Naive thymus-derived CD4-positive, alpha-beta T cell (primary cell): ENCODE measurements around the gene NRXN3. TPM values are rescaled to one million over a fixed set of nuclear protein-coding genes. Genes with fewer than 3 reads are reported as not detected.

Experiments used
- ATAC-seq: fragments of 150-1000 bp; cut with Tn5 transposase; 2 replicates; pipeline ENCODE4 v1.10.0; 2021; ENCODE audit warnings: mild to moderate bottlenecking, moderate library complexity
- CTCF ChIA-PET: fragments of 350-600 bp; sonication (Branson Sonifier 250); formaldehyde crosslinking; loops from one replicate; lab custom pipeline; 2021; ENCODE audit warnings: antibody characterized with exemption; lab: Charles Lee
- POLR2A ChIA-PET: fragments of 350-600 bp; sonication (Branson Sonifier 250); formaldehyde crosslinking; loops from one replicate; lab custom pipeline; 2021; ENCODE audit warnings: antibody characterized with exemption, inconsistent platforms; lab: Charles Lee
- DNase-seq, 9 donors: peaks; one replicate each; pipeline versions ENCODE4 v3.0.0 to v3.0.0-alpha.2; 2020 to 2022; ENCODE audit warnings: mixed read lengths in 1 of 9
- H3K27ac ChIP-seq: one replicate; pipeline ENCODE4 v1.7.0; 2013; ENCODE audit warnings: mild to moderate bottlenecking, low read depth, low read length, moderate library complexity
- H3K27me3 ChIP-seq, 2 donors: one replicate each; pipeline ENCODE4 v1.7.0; 2013; ENCODE audit warnings: low read length in 2 of 2, mild to moderate bottlenecking in 2 of 2, moderate library complexity in 2 of 2; ENCODE audit not compliant: control insufficient read depth in 2 of 2, insufficient read depth in 2 of 2
- H3K36me3 ChIP-seq, 3 experiments: 1 replicate in 2 of 3; 2 replicates in 1 of 3; pipeline ENCODE4 v1.7.0; 2013; ENCODE audit warnings: low read length in 3 of 3, mild to moderate bottlenecking in 3 of 3, moderate library complexity in 1 of 3; ENCODE audit not compliant: insufficient read depth in 3 of 3, control insufficient read depth in 2 of 3
- H3K4me1 ChIP-seq, 2 donors: one replicate each; pipeline ENCODE4 v1.7.0; 2013; ENCODE audit warnings: low read length in 2 of 2, mild to moderate bottlenecking in 2 of 2, moderate library complexity in 1 of 2; ENCODE audit not compliant: control insufficient read depth in 2 of 2, insufficient read depth in 2 of 2
- H3K4me3 ChIP-seq: 2 replicates; pipeline ENCODE4 v1.7.0; 2013; ENCODE audit warnings: mild to moderate bottlenecking, low read length
- H3K9me3 ChIP-seq, 3 experiments: 1 replicate in 2 of 3; 2 replicates in 1 of 3; pipeline ENCODE4 v1.7.0; 2013; ENCODE audit warnings: low read length in 3 of 3; ENCODE audit not compliant: control insufficient read depth in 2 of 3
- H3K27ac Mint-ChIP-seq, 9 donors: one replicate each; pipeline ENCODE4 v1.8.0; 2020 to 2022; ENCODE audit warnings: mixed read lengths in 9 of 9, mild to moderate bottlenecking in 8 of 9, moderate library complexity in 5 of 9, inconsistent platforms in 2 of 9
- H3K27me3 Mint-ChIP-seq, 5 donors: one replicate each; pipeline ENCODE4 v1.8.0; 2021 to 2022; ENCODE audit warnings: mixed read lengths in 5 of 5, mild to moderate bottlenecking in 1 of 5
- H3K36me3 Mint-ChIP-seq, 5 donors: one replicate each; pipeline ENCODE4 v1.8.0; 2020 to 2022; ENCODE audit warnings: mixed read lengths in 5 of 5, mild to moderate bottlenecking in 3 of 5, inconsistent platforms in 1 of 5
- H3K4me1 Mint-ChIP-seq, 7 donors: one replicate each; pipeline ENCODE4 v1.8.0; 2020 to 2022; ENCODE audit warnings: mixed read lengths in 7 of 7, mild to moderate bottlenecking in 3 of 7, inconsistent platforms in 1 of 7
- H3K4me3 Mint-ChIP-seq, 10 donors: one replicate each; pipeline ENCODE4 v1.8.0; 2020 to 2022; ENCODE audit warnings: mild to moderate bottlenecking in 10 of 10, mixed read lengths in 10 of 10, moderate library complexity in 6 of 10, inconsistent platforms in 2 of 10
- H3K9me3 Mint-ChIP-seq, 11 donors: one replicate each; pipeline ENCODE4 v1.8.0; 2020 to 2022; ENCODE audit warnings: mixed read lengths in 11 of 11, mild to moderate bottlenecking in 4 of 11, inconsistent platforms in 1 of 11, moderate library complexity in 1 of 11
- intact Hi-C, 2 donors: fragments of 100-400 bp; cut with micrococcal nuclease; formaldehyde crosslinking; loops; one replicate each; pipeline ENCODE4 v1.15.1; 2023
- polyA plus RNA-seq, 2 donors: library from polyadenylated mRNA; unstranded; fragments of 300-500 nt; fragmentation: Illumina TruSeq; gene quantifications; one replicate each; pipeline ENCODE4 v1.2.3, GENCODE V29; 2021
- total RNA-seq, 6 experiments: library from RNA in 5 of 6; stranded (reverse) in 5 of 6; gene quantifications; 1 replicate in 5 of 6; 2 replicates in 1 of 6; pipeline ENCODE4 v1.2.3 and lab custom pipeline; 2021 to 2026

Gene NRXN3
- total RNA-seq (not detected), polyA plus RNA-seq (not detected), total RNA-seq (lab: John Stamatoyannopoulos, UW) (not detected)

DNA sequence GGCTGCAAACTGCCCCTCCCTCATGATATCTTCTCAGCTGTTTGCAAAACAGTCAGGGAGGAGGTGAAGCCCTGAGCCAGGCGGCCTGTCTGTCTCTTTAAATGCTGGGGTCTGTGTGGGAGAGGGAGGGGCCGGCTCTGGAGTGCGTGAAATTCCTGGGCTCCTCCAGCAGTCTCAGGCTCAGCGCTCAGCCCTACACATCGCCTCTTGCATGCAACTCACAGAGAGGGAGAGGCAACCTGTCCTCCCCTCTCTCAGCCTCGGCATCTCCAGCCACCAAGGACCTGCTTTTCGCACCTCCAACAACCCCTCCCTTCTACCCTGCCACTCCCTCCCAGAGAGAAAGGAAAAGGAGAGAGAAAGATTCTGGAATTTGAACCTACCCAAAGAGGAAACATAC is at the start of gene NRXN3:
Gene NRXN3 (plus strand): TSS at position 171 of the 400 bp plus-strand sequence. CDS start 72,721 bp downstream, outside the sequence.
- Histone ChIP-seq H3K9me3 (no peaks in the 10 kb centered on the region), H3K4me1 (no peaks in the 10 kb centered on the region), H3K36me3 (no peaks in the 10 kb centered on the region), H3K27ac (no peak within 1 kb of the TSS), H3K27me3 (no peaks in the 10 kb centered on the region), H3K4me3 (no peak within 1 kb of the TSS)
- Mint-ChIP-seq H3K4me1 (no peaks in the 10 kb centered on the region), H3K36me3 (no peaks in the 10 kb centered on the region), H3K9me3 (peaks cover 0 to 9% (median 1%) of the 10 kb centered on the region in 11 donors), H3K27me3 (peaks cover 12 to 48% (median 28%) of the 10 kb centered on the region in 5 donors), H3K27ac (no peak within 1 kb of the TSS), H3K4me3 (no peak within 1 kb of the TSS)
- intact Hi-C loops: no loop called here
- POLR2A ChIA-PET: no interaction called here
- ATAC-seq (no peak), DNase-seq (no peak)
- CTCF ChIA-PET: no interaction called here

DNA sequence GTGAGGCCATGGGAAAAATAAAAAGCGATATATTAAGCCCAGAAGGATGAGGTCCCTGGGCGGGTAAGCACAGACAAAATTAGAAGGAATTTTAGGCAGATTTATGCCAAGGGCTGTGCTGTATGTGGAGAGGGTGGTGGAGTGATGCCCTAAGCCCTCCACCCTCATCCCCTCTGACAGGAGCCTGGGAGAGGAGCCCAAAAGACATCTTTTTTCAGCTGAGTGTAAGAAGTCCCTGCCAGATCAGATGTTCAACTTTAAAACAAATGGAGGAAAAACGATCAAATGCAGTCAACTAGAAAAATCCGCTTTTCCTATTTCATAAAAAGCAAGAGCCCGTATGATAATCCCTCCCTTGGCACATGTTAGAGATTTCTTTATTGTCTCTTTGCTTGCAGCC is 47.7 kb upstream of the NRXN3 start:
- ChIA-PET CTCF (no interaction called here), POLR2A (no interaction called here)
- no peak overlapping the region for H3K4me3 ChIP-seq
- Mint-ChIP-seq H3K4me3 (no peak overlapping the region), H3K27me3 (peaks cover 0 to 31% (median 9%) of the 10 kb centered on the region in 5 donors), H3K4me1 (no peaks in the 10 kb centered on the region), H3K36me3 (no peaks in the 10 kb centered on the region), H3K27ac (no peak overlapping the region), H3K9me3 (peaks cover 0 to 13% (median 0%) of the 10 kb centered on the region in 11 donors)
- no peak for DNase-seq
- H3K36me3 ChIP-seq: no peaks in the 10 kb centered on the region
- no peaks in the 10 kb centered on the region for H3K9me3 ChIP-seq
- H3K27me3 ChIP-seq: no peaks in the 10 kb centered on the region
- H3K27ac ChIP-seq: no peak overlapping the region
- no peak for ATAC-seq
- no peaks in the 10 kb centered on the region for H3K4me1 ChIP-seq
- intact Hi-C loops: no loop called here

DNA sequence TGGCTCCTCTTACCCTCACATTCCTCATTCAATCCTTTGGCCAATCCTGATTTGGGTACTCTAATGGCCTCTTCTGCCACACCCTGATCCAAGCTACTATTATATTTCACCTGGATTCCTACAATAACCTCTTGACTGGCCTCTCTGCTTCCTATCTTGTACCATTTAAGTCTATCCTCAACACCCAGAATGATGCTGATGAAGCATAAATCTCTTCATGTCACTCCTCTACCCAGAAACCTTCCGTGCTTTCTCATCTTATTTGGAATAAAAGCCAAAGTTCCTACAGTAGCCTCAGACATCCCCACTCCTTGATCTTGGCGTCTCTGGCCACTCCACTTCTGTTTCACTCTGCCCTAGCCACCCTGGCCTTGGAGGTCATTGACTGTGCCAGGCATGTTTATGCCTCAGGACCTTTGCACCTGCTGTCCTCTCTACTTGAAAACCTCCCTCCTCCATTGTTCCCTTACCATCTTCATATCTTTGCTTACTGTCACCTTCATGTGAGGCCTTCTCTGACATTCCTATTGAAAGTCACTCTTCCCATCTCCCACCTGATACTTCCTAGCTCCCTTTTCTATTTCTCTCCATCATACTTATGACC is 46.4 kb upstream of the NRXN3 start:
- intact Hi-C loops: no loop called here
- no peak for DNase-seq
- H3K9me3 Mint-ChIP-seq: peaks cover 0 to 9% (median 0%) of the 10 kb centered on the region in 11 donors
- ATAC-seq: no peak
- no peak overlapping the region for H3K27ac Mint-ChIP-seq
- ChIA-PET POLR2A (no interaction called here), CTCF (no interaction called here)
- H3K4me1 Mint-ChIP-seq: no peaks in the 10 kb centered on the region
- Histone ChIP-seq H3K9me3 (no peaks in the 10 kb centered on the region), H3K27me3 (no peaks in the 10 kb centered on the region), H3K36me3 (no peaks in the 10 kb centered on the region), H3K4me1 (no peaks in the 10 kb centered on the region), H3K27ac (no peak overlapping the region), H3K4me3 (no peak overlapping the region)
- H3K27me3 Mint-ChIP-seq: peaks cover 0 to 21% (median 7%) of the 10 kb centered on the region in 5 donors
- H3K4me3 Mint-ChIP-seq: no peak overlapping the region
- H3K36me3 Mint-ChIP-seq: no peaks in the 10 kb centered on the region

DNA sequence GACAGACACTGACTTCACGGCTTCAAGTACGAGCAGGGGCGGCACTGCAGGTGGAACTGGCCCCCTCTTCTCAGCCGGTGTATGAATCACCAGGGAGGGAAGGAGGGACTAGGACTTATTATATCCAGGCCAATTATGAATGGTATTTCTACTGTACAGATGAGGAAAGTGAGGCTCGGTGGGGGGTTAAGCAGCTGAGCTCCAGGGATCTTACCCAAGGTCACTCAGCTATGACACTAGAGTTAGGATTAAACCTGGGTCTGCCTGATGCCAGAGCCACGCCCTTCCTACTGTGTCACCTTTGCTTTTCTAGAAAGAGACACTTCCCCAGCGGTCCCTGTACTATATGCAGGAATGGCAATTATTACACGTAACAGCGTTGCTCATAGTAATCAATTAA is 42.2 kb upstream of the NRXN3 start:
- peaks cover 0 to 21% (median 7%) of the 10 kb centered on the region in 5 donors for H3K27me3 Mint-ChIP-seq
- no peak overlapping the region for H3K27ac Mint-ChIP-seq
- Histone ChIP-seq H3K36me3 (no peaks in the 10 kb centered on the region), H3K4me3 (no peak overlapping the region), H3K4me1 (no peaks in the 10 kb centered on the region), H3K27me3 (no peaks in the 10 kb centered on the region), H3K27ac (no peak overlapping the region), H3K9me3 (no peaks in the 10 kb centered on the region)
- DNase-seq (no peak), ATAC-seq (no peak)
- ChIA-PET POLR2A (no interaction called here), CTCF (no interaction called here)
- H3K4me1 Mint-ChIP-seq: no peaks in the 10 kb centered on the region
- intact Hi-C loops: no loop called here
- H3K4me3 Mint-ChIP-seq: no peak overlapping the region
- no peaks in the 10 kb centered on the region for H3K36me3 Mint-ChIP-seq
- peaks cover 0 to 8% (median 0%) of the 10 kb centered on the region in 11 donors for H3K9me3 Mint-ChIP-seq

DNA sequence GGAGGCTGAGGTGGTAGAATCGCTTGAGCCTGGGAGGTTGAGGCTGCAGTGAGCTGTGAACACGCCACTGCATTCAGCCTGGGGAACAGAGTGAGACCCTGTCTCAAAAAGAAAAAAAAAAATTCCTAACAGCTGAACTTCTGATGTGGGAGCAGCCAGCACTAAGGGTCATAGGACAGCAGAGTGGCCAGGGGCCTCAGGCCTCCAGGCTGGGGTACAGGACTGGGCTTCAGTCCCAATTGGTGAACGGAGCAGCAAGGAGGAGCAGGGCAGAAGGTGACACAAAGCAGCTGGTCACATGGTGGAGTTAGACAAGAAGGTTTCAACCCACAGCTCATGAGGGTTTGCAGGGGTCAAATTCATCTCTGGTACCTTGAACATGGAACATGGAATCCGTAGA is 40.8 kb upstream of the NRXN3 start:
- ATAC-seq: no peak
- no peak overlapping the region for H3K4me3 ChIP-seq
- POLR2A ChIA-PET: no interaction called here
- H3K9me3 ChIP-seq: no peaks in the 10 kb centered on the region
- no peak overlapping the region for H3K27ac ChIP-seq
- H3K27ac Mint-ChIP-seq: no peak overlapping the region
- peaks cover 0 to 3% (median 0%) of the 10 kb centered on the region in 11 donors for H3K9me3 Mint-ChIP-seq
- no peaks in the 10 kb centered on the region for H3K4me1 Mint-ChIP-seq
- H3K36me3 ChIP-seq: no peaks in the 10 kb centered on the region
- DNase-seq: no peak
- CTCF ChIA-PET: no interaction called here
- intact Hi-C loops: no loop called here
- H3K27me3 Mint-ChIP-seq: peaks cover 0 to 19% (median 9%) of the 10 kb centered on the region in 5 donors
- no peaks in the 10 kb centered on the region for H3K36me3 Mint-ChIP-seq
- no peak overlapping the region for H3K4me3 Mint-ChIP-seq
- no peaks in the 10 kb centered on the region for H3K4me1 ChIP-seq
- no peaks in the 10 kb centered on the region for H3K27me3 ChIP-seq

DNA sequence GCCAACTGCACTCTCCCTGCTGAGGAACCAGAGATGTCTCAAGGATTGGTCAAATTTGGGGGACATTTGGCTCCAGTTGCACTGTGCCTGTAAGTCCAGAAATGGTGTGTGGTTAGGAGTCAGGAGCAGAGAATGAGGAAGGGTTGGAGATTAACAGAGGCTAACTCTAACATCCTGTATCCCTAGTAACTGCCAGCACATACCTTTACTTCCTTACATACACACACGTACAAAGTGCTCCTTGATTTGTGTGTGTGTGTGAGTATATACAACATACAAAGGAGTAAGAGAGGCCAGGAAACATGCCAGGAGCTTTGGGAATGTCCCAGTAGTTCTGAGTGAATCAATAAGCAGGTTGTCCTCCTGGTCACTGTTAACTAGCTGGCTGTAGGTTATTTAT is 39.8 kb upstream of the NRXN3 start:
- ChIA-PET POLR2A (no interaction called here), CTCF (no interaction called here)
- intact Hi-C loops: no loop called here
- no peak for DNase-seq
- Mint-ChIP-seq H3K9me3 (peaks cover 0 to 3% (median 0%) of the 10 kb centered on the region in 11 donors), H3K27me3 (peaks cover 0 to 19% (median 12%) of the 10 kb centered on the region in 5 donors), H3K27ac (no peak overlapping the region), H3K36me3 (no peaks in the 10 kb centered on the region), H3K4me1 (peaks cover 0 to under 1% (median 0%) of the 10 kb centered on the region in 7 donors), H3K4me3 (no peak overlapping the region)
- Histone ChIP-seq H3K4me1 (no peaks in the 10 kb centered on the region), H3K27me3 (no peaks in the 10 kb centered on the region), H3K36me3 (no peaks in the 10 kb centered on the region), H3K9me3 (no peaks in the 10 kb centered on the region), H3K4me3 (no peak overlapping the region), H3K27ac (no peak overlapping the region)
- no peak for ATAC-seq

DNA sequence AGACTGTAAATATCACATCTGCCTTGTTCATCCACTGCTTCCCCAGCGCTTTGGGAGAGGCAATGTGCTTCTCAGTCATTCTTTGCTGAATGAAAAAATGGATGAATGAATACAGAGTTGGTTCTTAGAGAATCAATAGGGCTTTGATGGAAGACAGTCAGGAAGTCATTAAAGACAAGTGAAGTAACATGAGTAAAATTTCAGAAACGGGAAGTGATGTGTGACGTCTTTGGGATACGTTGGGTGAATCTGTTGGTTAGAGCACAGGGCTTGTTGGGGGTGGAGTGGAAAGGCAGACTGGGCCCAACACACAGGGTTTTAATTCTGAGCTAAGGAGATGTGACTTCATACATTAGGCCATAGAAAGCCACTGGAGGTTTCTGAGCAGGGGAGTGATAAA is 39.0 kb upstream of the NRXN3 start:
- no peaks in the 10 kb centered on the region for H3K36me3 Mint-ChIP-seq
- peaks cover 0 to 4% (median 0%) of the 10 kb centered on the region in 7 donors for H3K4me1 Mint-ChIP-seq
- no peak overlapping the region for H3K4me3 Mint-ChIP-seq
- no peaks in the 10 kb centered on the region for H3K27me3 ChIP-seq
- H3K27me3 Mint-ChIP-seq: peaks cover 0 to 16% (median 12%) of the 10 kb centered on the region in 5 donors
- no peak overlapping the region for H3K4me3 ChIP-seq
- no peaks in the 10 kb centered on the region for H3K4me1 ChIP-seq
- no peaks in the 10 kb centered on the region for H3K36me3 ChIP-seq
- peaks cover 0 to 3% (median 0%) of the 10 kb centered on the region in 11 donors for H3K9me3 Mint-ChIP-seq
- ATAC-seq (no peak), DNase-seq (no peak)
- POLR2A ChIA-PET: no interaction called here
- CTCF ChIA-PET: no interaction called here
- H3K27ac ChIP-seq: no peak overlapping the region
- no peak overlapping the region for H3K27ac Mint-ChIP-seq
- intact Hi-C loops: no loop called here
- no peaks in the 10 kb centered on the region for H3K9me3 ChIP-seq
